MM.1S (cell line): Measurements from ENCODE around the gene TJAP1.

Experiments used
- EZH2 ChIP-seq: fragments of 300-600 bp; sonication (generic); optimal IDR thresholded peaks from 2 replicates; pipeline ENCODE3; 2017; ENCODE audit warnings: low read depth, mild to moderate bottlenecking, antibody characterized with exemption, low read length, mixed read lengths
- EZH2phosphoT487 ChIP-seq: fragments of 300-600 bp; sonication (generic); IDR thresholded peaks from 2 replicates; pipeline ENCODE4 v1.6.1; 2018; ENCODE audit warnings: antibody characterized with exemption, low read length
- TF ChIP-seq, protein P1 (sequence below): fragments of 300-600 bp; sonication (generic); IDR thresholded peaks from 2 replicates; pipeline ENCODE4 v1.5.1; 2016; ENCODE audit warnings: antibody characterized with exemption, low read length, mixed read lengths

DNA sequence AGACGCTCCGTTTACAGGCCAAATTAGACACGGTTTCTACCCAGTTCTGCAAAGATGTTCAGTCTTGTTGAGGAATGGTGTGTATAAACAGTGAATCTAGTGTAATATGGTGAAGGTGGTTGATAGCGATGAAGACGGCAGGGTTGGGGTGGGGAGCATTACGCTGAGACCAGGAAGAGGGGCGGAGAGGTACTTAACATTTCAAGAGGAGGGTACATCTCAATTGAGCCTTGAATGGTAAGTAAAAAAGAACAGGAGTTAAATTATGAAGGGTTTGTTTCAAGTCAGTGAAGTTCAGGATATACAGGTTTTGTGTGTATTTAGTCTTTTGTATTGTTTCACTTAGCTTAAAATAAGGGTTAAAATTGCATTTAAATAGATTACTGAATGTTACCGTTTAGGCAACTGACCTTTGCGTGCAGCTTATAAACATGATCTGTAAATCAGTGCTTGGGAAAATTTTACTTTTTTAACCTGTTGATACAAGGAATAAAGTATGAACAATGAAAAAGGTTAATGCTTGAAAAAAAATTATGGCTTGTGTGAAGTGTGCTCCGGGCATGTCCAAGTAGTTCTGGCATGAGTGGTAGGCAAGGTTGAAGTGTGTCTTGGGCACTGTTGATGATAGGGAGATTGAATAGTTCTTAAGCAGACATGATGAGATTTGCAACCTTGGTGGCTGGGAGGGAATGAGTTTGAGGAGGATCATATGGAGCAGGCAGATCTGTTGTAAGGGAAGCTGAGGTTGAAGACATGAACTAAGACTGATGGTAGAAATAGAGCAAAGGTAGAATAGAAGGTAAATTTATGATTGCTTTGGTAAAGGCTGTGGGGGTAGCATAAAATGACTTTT is 40.4 kb downstream of the TJAP1 start:
- no peak for TF ChIP-seq EZH2phosphoT487
- TF ChIP-seq, protein P1, sequence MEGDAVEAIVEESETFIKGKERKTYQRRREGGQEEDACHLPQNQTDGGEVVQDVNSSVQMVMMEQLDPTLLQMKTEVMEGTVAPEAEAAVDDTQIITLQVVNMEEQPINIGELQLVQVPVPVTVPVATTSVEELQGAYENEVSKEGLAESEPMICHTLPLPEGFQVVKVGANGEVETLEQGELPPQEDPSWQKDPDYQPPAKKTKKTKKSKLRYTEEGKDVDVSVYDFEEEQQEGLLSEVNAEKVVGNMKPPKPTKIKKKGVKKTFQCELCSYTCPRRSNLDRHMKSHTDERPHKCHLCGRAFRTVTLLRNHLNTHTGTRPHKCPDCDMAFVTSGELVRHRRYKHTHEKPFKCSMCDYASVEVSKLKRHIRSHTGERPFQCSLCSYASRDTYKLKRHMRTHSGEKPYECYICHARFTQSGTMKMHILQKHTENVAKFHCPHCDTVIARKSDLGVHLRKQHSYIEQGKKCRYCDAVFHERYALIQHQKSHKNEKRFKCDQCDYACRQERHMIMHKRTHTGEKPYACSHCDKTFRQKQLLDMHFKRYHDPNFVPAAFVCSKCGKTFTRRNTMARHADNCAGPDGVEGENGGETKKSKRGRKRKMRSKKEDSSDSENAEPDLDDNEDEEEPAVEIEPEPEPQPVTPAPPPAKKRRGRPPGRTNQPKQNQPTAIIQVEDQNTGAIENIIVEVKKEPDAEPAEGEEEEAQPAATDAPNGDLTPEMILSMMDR = no peak
- TF ChIP-seq EZH2 = no peak
